Thyroid gland (tissue), 4 donors: Measurements from ENCODE around the gene ARHGAP15.

Experiments used
- POLR2A ChIP-seq, 2 donors: fragments of 450-650 bp; IDR thresholded peaks; one replicate each; pipeline ENCODE4 v1.6.1; 2017; ENCODE audit warnings: antibody characterized with exemption in 2 of 2, mild to moderate bottlenecking in 2 of 2, moderate library complexity in 1 of 2
- TF ChIP-seq, protein P1 (sequence below), 6 experiments: fragments of 200-600 bp in 3 of 6; fragments of 450-650 bp in 3 of 6; sonication (generic) in 3 of 6; IDR thresholded peaks; one replicate each; pipeline ENCODE4 v1.5.1; 2016 to 2019; ENCODE audit warnings: antibody characterized with exemption in 6 of 6, mild to moderate bottlenecking in 2 of 6, inconsistent platforms in 1 of 6, moderate library complexity in 1 of 6

DNA sequence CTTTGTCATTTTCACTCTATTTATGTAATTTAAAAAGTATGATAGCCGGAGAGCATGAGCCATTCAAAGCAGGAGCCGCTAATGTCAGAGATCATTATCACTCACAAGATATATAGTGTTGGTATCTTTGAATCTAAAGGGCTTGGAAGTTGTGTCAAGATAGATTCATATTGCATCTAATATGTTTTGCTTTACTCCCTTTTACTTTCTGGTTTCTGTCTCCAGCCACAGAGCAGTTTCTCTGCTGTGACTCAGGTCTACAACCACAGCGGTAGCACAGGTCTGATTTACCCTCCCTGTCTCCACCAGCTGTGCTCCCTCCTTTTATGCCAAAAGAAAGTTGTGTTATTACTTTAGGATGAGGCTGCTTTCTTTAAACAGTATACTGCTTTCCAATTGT is 424.0 kb downstream of the ARHGAP15 start:
- TF ChIP-seq, protein P1, sequence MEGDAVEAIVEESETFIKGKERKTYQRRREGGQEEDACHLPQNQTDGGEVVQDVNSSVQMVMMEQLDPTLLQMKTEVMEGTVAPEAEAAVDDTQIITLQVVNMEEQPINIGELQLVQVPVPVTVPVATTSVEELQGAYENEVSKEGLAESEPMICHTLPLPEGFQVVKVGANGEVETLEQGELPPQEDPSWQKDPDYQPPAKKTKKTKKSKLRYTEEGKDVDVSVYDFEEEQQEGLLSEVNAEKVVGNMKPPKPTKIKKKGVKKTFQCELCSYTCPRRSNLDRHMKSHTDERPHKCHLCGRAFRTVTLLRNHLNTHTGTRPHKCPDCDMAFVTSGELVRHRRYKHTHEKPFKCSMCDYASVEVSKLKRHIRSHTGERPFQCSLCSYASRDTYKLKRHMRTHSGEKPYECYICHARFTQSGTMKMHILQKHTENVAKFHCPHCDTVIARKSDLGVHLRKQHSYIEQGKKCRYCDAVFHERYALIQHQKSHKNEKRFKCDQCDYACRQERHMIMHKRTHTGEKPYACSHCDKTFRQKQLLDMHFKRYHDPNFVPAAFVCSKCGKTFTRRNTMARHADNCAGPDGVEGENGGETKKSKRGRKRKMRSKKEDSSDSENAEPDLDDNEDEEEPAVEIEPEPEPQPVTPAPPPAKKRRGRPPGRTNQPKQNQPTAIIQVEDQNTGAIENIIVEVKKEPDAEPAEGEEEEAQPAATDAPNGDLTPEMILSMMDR (IDR thresholded peaks at IDR 0.05): no peak
- TF ChIP-seq POLR2A (IDR thresholded peaks at IDR 0.05): no peak
